Fibroblast of lung (primary cell): Measurements from ENCODE around the gene PACC1. TPM values are rescaled to one million over a fixed set of nuclear protein-coding genes. Genes with fewer than 3 reads are reported as not detected.

Experiments
- DNase-seq, 2 donors: peaks; one replicate each; pipeline versions ENCODE4 v3.0.0 to v3.0.0-alpha.2; 2010; ENCODE audit warnings: low read depth in 2 of 2
- H2AFZ ChIP-seq: 2 replicates; pipeline ENCODE4 v1.5.1; 2012; ENCODE audit warnings: low read length, control low read depth, inconsistent platforms
- H3K27ac ChIP-seq: 2 replicates; pipeline ENCODE4 v1.5.1; 2011; ENCODE audit warnings: low read length, control low read depth; ENCODE audit not compliant: insufficient read depth
- H3K27me3 ChIP-seq: 2 replicates; pipeline ENCODE4 v1.5.1; 2011; ENCODE audit warnings: mild to moderate bottlenecking, low read length; ENCODE audit not compliant: control insufficient read depth, insufficient read depth
- H3K36me3 ChIP-seq: 2 replicates; pipeline ENCODE4 v1.5.1; 2011; ENCODE audit warnings: low read length; ENCODE audit not compliant: control insufficient read depth, insufficient read depth
- H3K4me1 ChIP-seq: 2 replicates; pipeline ENCODE4 v1.5.1; 2011; ENCODE audit warnings: low read length; ENCODE audit not compliant: control insufficient read depth, insufficient read depth; ENCODE audit errors: extremely low read depth
- H3K4me2 ChIP-seq: 2 replicates; pipeline ENCODE4 v1.5.1; 2011; ENCODE audit warnings: low read length, control low read depth; ENCODE audit not compliant: insufficient read depth; ENCODE audit errors: extremely low read depth
- H3K4me3 ChIP-seq, 4 experiments: fragments of 200-600 bp in 1 of 4; sonication (generic) in 1 of 4; replicated peaks in 1 of 4; 2 replicates each; pipeline ENCODE4 v1.5.1; 2011 to 2016; ENCODE audit warnings: low read length in 4 of 4, low read depth in 3 of 4, mild to moderate bottlenecking in 3 of 4, control low read depth in 2 of 4, inconsistent platforms in 1 of 4, mixed read lengths in 1 of 4; ENCODE audit not compliant: insufficient read depth in 1 of 4; ENCODE audit errors: control extremely low read depth in 1 of 4
- H3K79me2 ChIP-seq: 2 replicates; pipeline ENCODE4 v1.5.1; 2012; ENCODE audit warnings: mild to moderate bottlenecking, low read length, inconsistent platforms; ENCODE audit not compliant: control insufficient read depth, insufficient read depth
- H3K9ac ChIP-seq: 2 replicates; pipeline ENCODE4 v1.5.1; 2011; ENCODE audit warnings: mild to moderate bottlenecking, low read length, control low read depth; ENCODE audit not compliant: insufficient read depth
- H3K9me3 ChIP-seq: 2 replicates; pipeline ENCODE4 v1.5.1; 2012; ENCODE audit warnings: low read depth, low read length; ENCODE audit not compliant: control insufficient read depth, insufficient read depth
- H4K20me1 ChIP-seq: 2 replicates; pipeline ENCODE4 v1.5.1; 2011; ENCODE audit warnings: low read length; ENCODE audit not compliant: control insufficient read depth, insufficient read depth; ENCODE audit errors: extremely low read depth
- CTCF ChIP-seq, 2 donors: IDR thresholded peaks in 1 of 2; conservative IDR thresholded peaks in 1 of 2; 1 replicate in 1 of 2; 2 replicates in 1 of 2; pipeline ENCODE4 v1.5.1; 2011 to 2012; ENCODE audit warnings: low read length in 2 of 2, control low read depth in 1 of 2, inconsistent platforms in 1 of 2, low read depth in 1 of 2, mild to moderate bottlenecking in 1 of 2
- EZH2 ChIP-seq: IDR thresholded peaks from 2 replicates; pipeline ENCODE4 v1.5.1; 2012; ENCODE audit warnings: low read length, control low read depth, mild to moderate bottlenecking; ENCODE audit errors: missing control alignments
- polyA plus RNA-seq, 2 donors: library from polyadenylated mRNA; depleted of rRNA in 1 of 2; stranded (reverse) in 1 of 2; unstranded in 1 of 2; fragments of >200 nt; gene quantifications; 2 replicates each; pipeline ENCODE4 v1.2.1, GENCODE V29; 2011 to 2012; ENCODE audit warnings: missing spikeins in 1 of 2
- total RNA-seq: library from RNA; depleted of rRNA; stranded (reverse); fragments of >200 nt; gene quantifications from 2 replicates; pipeline ENCODE4 v1.2.1, GENCODE V29; 2014

Gene PACC1
- total and polyA plus RNA-seq, 2 donors (not counting 1 experiment from before 2014, with no cell fraction given) = 5.7 to 16.0 TPM

- Histone ChIP-seq H3K79me2 (no peaks in the 10 kb centered on the region), H3K4me2 (no peak overlapping the region), H3K27me3 (peaks cover 2% of the 10 kb centered on the region), H4K20me1 (no peaks in the 10 kb centered on the region), H3K9me3 (no peaks in the 10 kb centered on the region), H3K36me3 (no peaks in the 10 kb centered on the region), H3K4me3 (no peak overlapping the region), H3K9ac (no peak overlapping the region), H3K27ac (no peak overlapping the region), H3K4me1 (no peaks in the 10 kb centered on the region), H2AFZ (no peak overlapping the region)
- no peak for DNase-seq
- TF ChIP-seq EZH2 (no peak), CTCF (conservative IDR thresholded peaks at IDR 0.05 in 1 of 2, IDR thresholded peaks at IDR 0.05 in 1 of 2; ENCODE audit: low read depth in 1 of 2, low read length in 2 of 2) (no peak)
Measured at GRCh38 chr1:212460376-212460775, 45.7 kb upstream of the PACC1 start.

GRCh38 chr1:212459656-212460055 lies 45.0 kb upstream of the PACC1 start:
- DNase-seq = no peak
- Histone ChIP-seq H3K9ac (no peak overlapping the region), H3K4me1 (no peaks in the 10 kb centered on the region), H2AFZ (no peak overlapping the region), H3K9me3 (no peaks in the 10 kb centered on the region), H3K4me2 (no peak overlapping the region), H3K27ac (no peak overlapping the region), H3K36me3 (no peaks in the 10 kb centered on the region), H3K27me3 (peaks cover 2% of the 10 kb centered on the region), H3K79me2 (no peaks in the 10 kb centered on the region), H4K20me1 (no peaks in the 10 kb centered on the region), H3K4me3 (no peak overlapping the region)
- TF ChIP-seq EZH2 (no peak), CTCF (conservative IDR thresholded peaks at IDR 0.05 in 1 of 2, IDR thresholded peaks at IDR 0.05 in 1 of 2; ENCODE audit: low read depth in 1 of 2, low read length in 2 of 2) (no peak)

- no peak overlapping the region for H3K27ac ChIP-seq
- H4K20me1 ChIP-seq = no peaks in the 10 kb centered on the region
- no peak overlapping the region for H3K4me3 ChIP-seq
- H3K79me2 ChIP-seq = no peaks in the 10 kb centered on the region
- DNase-seq = no peak
- no peaks in the 10 kb centered on the region for H3K9me3 ChIP-seq
- no peaks in the 10 kb centered on the region for H3K4me1 ChIP-seq
- peaks cover 2% of the 10 kb centered on the region for H3K27me3 ChIP-seq
- H3K9ac ChIP-seq = no peak overlapping the region
- H3K4me2 ChIP-seq = no peak overlapping the region
- no peak overlapping the region for H2AFZ ChIP-seq
- no peaks in the 10 kb centered on the region for H3K36me3 ChIP-seq
- TF ChIP-seq EZH2 = no peak
- TF ChIP-seq CTCF (conservative IDR thresholded peaks at IDR 0.05 in 1 of 2, IDR thresholded peaks at IDR 0.05 in 1 of 2; ENCODE audit: low read depth in 1 of 2, low read length in 2 of 2) = no peak
Measured at GRCh38 chr1:212458817-212459216, 44.1 kb upstream of the PACC1 start.
